ENCODE results near the gene SLC9B2.
"Not testable (repeated sequence)": the region's sequence is repeated elsewhere in the genome, so short reads cannot be mapped to it uniquely, and the experiment has no call there.

The SLC9B2 gene

DNA sequence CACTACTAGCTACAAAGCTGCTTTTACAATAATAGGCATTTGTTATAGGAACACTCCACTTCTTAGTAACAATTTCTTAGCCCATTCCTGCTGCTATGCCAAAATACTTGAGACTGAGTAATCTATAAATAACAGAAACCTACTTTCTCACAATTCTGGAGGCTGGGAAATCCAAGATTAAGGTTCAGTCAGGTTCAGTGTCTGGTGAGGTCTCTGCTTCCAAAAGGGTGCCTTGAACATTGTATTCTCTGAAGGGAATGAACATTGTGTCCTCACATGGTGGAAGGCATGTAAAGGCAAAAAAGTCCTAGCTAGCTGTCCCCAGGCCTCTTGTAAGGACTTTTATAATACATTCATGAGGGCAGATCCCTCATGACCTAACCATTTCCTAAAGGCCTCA lies 64.0 kb downstream of the SLC9B2 start:
- no peak for DNase-seq

GRCh38 chr4:103012060-103012459 lies 64.5 kb downstream of the SLC9B2 start:
- DNase-seq = no peak

- no peak for DNase-seq
Observed at GRCh38 chr4:103011378-103012025, 65.1 kb downstream of the SLC9B2 start.

DNA sequence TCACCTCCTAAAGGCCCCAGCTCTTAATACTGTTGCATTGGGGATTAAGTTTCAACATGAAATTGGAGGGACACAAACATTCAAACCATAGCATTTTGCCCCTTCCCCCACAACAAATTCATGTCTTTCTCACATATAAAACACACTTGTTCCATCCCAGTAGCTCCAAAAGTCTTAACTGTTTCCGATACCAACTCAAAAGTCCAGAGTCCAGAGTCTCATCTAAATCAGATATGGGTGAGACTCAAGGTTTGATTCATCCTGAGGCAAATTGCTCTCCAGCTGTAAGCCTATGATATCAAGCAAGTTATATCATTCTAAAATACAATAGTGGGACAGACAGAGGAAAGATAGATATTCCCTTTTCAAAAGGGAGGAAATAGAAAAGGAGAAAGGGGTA lies 65.8 kb downstream of the SLC9B2 start:
- DNase-seq = no peak

DNA sequence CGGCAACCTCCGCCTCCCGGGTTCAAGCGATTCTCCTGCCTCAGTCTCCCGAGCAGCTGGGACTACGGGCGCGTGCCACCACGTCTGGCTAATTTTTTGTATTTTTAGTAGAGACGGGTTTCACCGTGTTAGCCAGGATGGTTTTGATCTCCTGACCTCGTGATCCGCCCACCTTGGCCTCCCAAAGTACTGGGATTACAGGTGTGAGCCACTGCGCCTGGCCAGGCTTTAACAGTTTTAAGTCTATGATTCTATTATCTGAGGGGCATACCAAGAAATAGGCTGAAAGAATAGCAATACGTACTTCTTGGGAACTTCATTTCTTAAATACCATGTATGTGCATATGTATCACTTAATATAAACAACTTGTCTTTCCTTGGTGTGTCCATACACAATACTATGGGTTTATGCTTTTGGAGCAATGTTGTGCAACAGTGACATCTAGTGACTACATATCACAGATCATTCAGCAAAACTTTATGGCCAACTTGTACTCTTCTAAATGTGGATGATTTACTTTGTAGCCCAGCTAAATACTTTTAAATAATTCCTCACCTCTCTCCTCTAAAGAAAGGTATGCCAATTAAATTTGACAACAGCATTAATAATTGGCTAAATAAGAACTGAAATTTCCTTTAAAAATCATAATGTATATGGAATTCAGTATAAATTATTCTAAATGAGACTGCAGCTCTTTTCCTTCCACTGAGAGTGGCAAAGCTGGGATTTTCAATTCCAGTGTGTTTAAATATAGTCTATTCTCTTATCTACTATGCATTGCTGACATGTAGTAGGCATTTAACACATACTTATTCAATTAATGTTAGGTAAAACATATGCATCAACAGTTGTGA lies 67.5 kb downstream of the SLC9B2 start:
- DNase-seq = no peak

GRCh38 chr4:103002551-103002950 lies 74.0 kb downstream of the SLC9B2 start:
- no peak for DNase-seq

DNA sequence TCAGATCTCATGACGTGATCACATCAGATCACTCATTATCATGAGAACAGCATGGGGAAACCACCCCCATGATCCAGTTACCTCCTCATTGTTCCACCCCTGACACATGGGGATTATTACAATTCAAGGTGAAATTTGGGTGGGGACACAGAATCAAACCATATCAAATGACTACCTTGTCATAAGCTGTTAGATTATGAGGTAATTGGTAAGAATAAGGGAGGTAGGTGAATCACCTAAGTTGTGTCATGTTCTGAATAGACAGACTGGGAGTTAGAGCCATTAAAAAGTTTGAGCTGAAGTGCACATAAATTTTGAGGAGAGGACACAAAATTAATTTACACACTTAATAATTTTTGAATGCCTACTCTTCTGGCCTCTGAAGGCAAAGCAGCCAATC lies 81.8 kb downstream of the SLC9B2 start:
- no peak for DNase-seq

DNA sequence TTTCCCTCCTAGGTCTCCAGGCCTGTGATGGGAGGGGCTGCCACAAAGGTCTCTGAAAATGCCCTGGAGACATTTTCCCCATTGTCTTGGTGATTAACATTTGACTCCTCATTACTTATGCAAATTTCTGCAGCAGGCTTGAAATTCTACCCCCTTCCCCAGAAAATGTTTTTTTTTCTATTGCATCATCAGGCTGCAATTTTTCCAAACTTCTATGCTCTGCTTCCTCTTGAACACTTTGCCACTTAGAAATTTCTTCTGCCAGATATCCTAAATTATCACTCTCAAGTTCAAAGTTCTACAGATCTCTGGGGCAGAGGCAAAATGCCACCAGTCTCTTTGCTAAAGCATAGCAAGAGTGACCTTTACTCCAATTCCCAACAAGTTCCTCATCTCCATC lies 82.6 kb downstream of the SLC9B2 start:
- not testable (repeated sequence) for DNase-seq

GRCh38 chr4:102988429-102989020 lies 88.0 kb downstream of the SLC9B2 start:
- no peak for DNase-seq

DNA sequence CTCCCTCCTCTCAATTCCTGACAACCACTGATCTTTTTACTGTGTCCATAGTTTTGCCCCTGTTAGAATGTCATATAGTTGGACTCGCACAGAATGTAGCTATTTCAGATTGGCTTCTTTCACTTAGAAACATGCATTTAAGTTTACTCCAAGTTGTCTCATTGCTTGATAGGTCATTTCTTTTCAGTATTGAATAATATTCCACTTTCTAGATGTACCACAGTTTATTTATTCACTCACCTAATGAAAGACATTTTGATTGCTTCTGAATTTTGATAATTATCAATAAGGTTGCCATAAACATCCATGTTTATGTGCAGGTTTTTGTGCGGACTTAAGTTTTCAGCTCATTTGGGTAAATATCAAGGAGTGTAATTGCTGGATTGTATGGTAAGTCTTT lies 95.6 kb downstream of the SLC9B2 start:
- no peak for DNase-seq
